HG02885 (cell line): ENCODE measurements around the gene CAMTA1.

Experiments used
- ATAC-seq: cut with Tn5 transposase; IDR thresholded peaks from one replicate; pipeline ENCODE4 v1.9.1; 2021; ENCODE audit warnings: mild to moderate bottlenecking; ENCODE audit not compliant: unreplicated experiment, poor library complexity

The CAMTA1 gene

GRCh38 chr1:7519861-7520395 lies 734.7 kb downstream of the CAMTA1 start:
- no peak for ATAC-seq

- ATAC-seq, result no peak
Measured at GRCh38 chr1:7520496-7520895, 735.2 kb downstream of the CAMTA1 start.

- no peak for ATAC-seq
Measured at GRCh38 chr1:7524341-7525337, 739.4 kb downstream of the CAMTA1 start.

- ATAC-seq, result no peak
Measured at GRCh38 chr1:7525338-7526063, 740.2 kb downstream of the CAMTA1 start.

- ATAC-seq, result no peak
Measured at GRCh38 chr1:7526196-7526866, 741.1 kb downstream of the CAMTA1 start.

GRCh38 chr1:7526867-7527732 lies 741.8 kb downstream of the CAMTA1 start:
- no peak for ATAC-seq

- no peak for ATAC-seq
Measured at GRCh38 chr1:7527733-7528045, 742.4 kb downstream of the CAMTA1 start.

- ATAC-seq, result no peak
Measured at GRCh38 chr1:7528386-7529198, 743.3 kb downstream of the CAMTA1 start.

GRCh38 chr1:7529917-7530316 lies 744.7 kb downstream of the CAMTA1 start:
- ATAC-seq, result no peak

- no peak for ATAC-seq
Measured at GRCh38 chr1:7531562-7532340, 746.5 kb downstream of the CAMTA1 start.

GRCh38 chr1:7533006-7533405 lies 747.8 kb downstream of the CAMTA1 start:
- no peak for ATAC-seq

- ATAC-seq, result no peak
Measured at GRCh38 chr1:7534061-7534825, 749.0 kb downstream of the CAMTA1 start.

GRCh38 chr1:7535016-7535415 lies 749.8 kb downstream of the CAMTA1 start:
- no peak for ATAC-seq

GRCh38 chr1:7535934-7536878 lies 751.0 kb downstream of the CAMTA1 start:
- no peak for ATAC-seq

- ATAC-seq, result no peak
Measured at GRCh38 chr1:7536891-7537591, 751.8 kb downstream of the CAMTA1 start.

- ATAC-seq, result no peak
Measured at GRCh38 chr1:7538033-7538432, 752.8 kb downstream of the CAMTA1 start.
